H1 (cell line): ENCODE data around the gene RNPS1. TPM values are rescaled to one million over a fixed set of nuclear protein-coding genes. Genes with fewer than 3 reads are reported as not detected.

Source experiments
- CTCF ChIA-PET: fragments of 300-600 bp; sonication (Branson Sonifier 250); formaldehyde crosslinking; loops from one replicate; lab custom pipeline; 2021; ENCODE audit not compliant: partially characterized antibody; lab: Charles Lee
- POLR2A ChIA-PET: fragments of 300-600 bp; sonication (Branson Sonifier 250); formaldehyde crosslinking; loops from one replicate; lab custom pipeline; 2021; ENCODE audit warnings: inconsistent platforms; ENCODE audit not compliant: partially characterized antibody; lab: Charles Lee
- DNase-seq, 2 experiments: peaks; one replicate each; pipeline versions ENCODE4 v3.0.0 to v3.0.0-alpha.2; 2010 to 2022; ENCODE audit warnings: low spot score in 2 of 2, low read depth in 1 of 2, mixed read lengths in 1 of 2
- FAIRE-seq: peaks from 2 replicates; lab custom pipeline; 2011; peaks lifted over from hg19 to GRCh38; lab: Jason Lieb, UNC
- H2AFZ ChIP-seq: 2 replicates; pipeline ENCODE4 v1.8.1; 2012; ENCODE audit warnings: low read length, inconsistent platforms
- H2AK5ac ChIP-seq: 2 replicates; pipeline ENCODE4 v1.6.1; 2013; ENCODE audit warnings: low read depth, low read length
- H2BK120ac ChIP-seq: replicated peaks from 2 replicates; pipeline ENCODE3; 2013; ENCODE audit warnings: low read depth, low read length, inconsistent platforms
- H2BK12ac ChIP-seq: 2 replicates; pipeline ENCODE4 v1.6.1; 2013; ENCODE audit warnings: low read depth, low read length
- H2BK15ac ChIP-seq: 2 replicates; pipeline ENCODE4 v1.6.1; 2013; ENCODE audit warnings: low read length
- H2BK20ac ChIP-seq: 2 replicates; pipeline ENCODE4 v1.6.1; 2013; ENCODE audit warnings: low read length
- H2BK5ac ChIP-seq: 2 replicates; pipeline ENCODE4 v1.6.1; 2013; ENCODE audit warnings: low read depth, low read length
- H3K14ac ChIP-seq: 2 replicates; pipeline ENCODE4 v1.6.1; 2013; ENCODE audit warnings: inconsistent platforms; ENCODE audit not compliant: insufficient read length
- H3K18ac ChIP-seq: 2 replicates; pipeline ENCODE4 v1.6.1; 2013; ENCODE audit warnings: low read length; ENCODE audit errors: extremely low read depth
- H3K23ac ChIP-seq: 2 replicates; pipeline ENCODE4 v1.6.1; 2013; ENCODE audit warnings: inconsistent platforms; ENCODE audit not compliant: insufficient read length
- H3K23me2 ChIP-seq: 2 replicates; pipeline ENCODE4 v1.6.1; 2013; ENCODE audit warnings: low read depth, low read length
- H3K27ac ChIP-seq: 2 replicates; pipeline ENCODE4 v1.6.1; 2011; ENCODE audit warnings: low read depth, low read length, inconsistent platforms
- H3K27me3 ChIP-seq, 4 experiments: replicated peaks in 1 of 4; 1 replicate in 1 of 4; 2 replicates in 3 of 4; pipeline versions ENCODE4 v1.6.1 to v1.8.1; 2011 to 2013; ENCODE audit warnings: low read length in 3 of 4, mild to moderate bottlenecking in 3 of 4, inconsistent platforms in 2 of 4, mixed read lengths in 2 of 4, moderate library complexity in 1 of 4; ENCODE audit not compliant: control insufficient read depth in 3 of 4, insufficient read depth in 3 of 4; ENCODE audit errors: extremely low read depth in 1 of 4
- H3K36me3 ChIP-seq, 4 experiments: 2 replicates each; pipeline versions ENCODE4 v1.6.1 to v1.8.1; 2011 to 2013; ENCODE audit warnings: mild to moderate bottlenecking in 4 of 4, low read length in 3 of 4, moderate library complexity in 2 of 4, control low read depth in 1 of 4, inconsistent platforms in 1 of 4; ENCODE audit not compliant: insufficient read depth in 4 of 4, control insufficient read depth in 2 of 4
- H3K4ac ChIP-seq: replicated peaks from 2 replicates; pipeline ENCODE3; 2013; ENCODE audit warnings: low read length, low read depth, mixed read lengths, inconsistent platforms; ENCODE audit not compliant: insufficient read length
- H3K4me1 ChIP-seq, 4 experiments: replicated peaks in 1 of 4; 1 replicate in 1 of 4; 2 replicates in 3 of 4; pipeline versions ENCODE4 v1.6.1 to v1.8.1; 2011 to 2013; ENCODE audit warnings: low read length in 3 of 4, inconsistent platforms in 2 of 4, mixed read lengths in 1 of 4; ENCODE audit not compliant: insufficient read depth in 4 of 4, control insufficient read depth in 3 of 4
- H3K4me2 ChIP-seq, 2 experiments: 2 replicates each; pipeline versions ENCODE4 v1.6.1 to v1.8.1; 2011 to 2013; ENCODE audit warnings: low read depth in 2 of 2, low read length in 2 of 2, control low read depth in 1 of 2, inconsistent platforms in 1 of 2, mild to moderate bottlenecking in 1 of 2; ENCODE audit not compliant: insufficient read depth in 1 of 2
- H3K4me3 ChIP-seq, 4 experiments: fragments of 200-600, 300-600 bp in 1 of 4; sonication (generic), shearing (Covaris generic), sonication (Bioruptor Twin) in 1 of 4; 2 replicates each; pipeline versions ENCODE4 v1.5.1 to v1.8.1; 2011 to 2016; ENCODE audit warnings: low read length in 4 of 4, low read depth in 3 of 4, control low read depth in 2 of 4, inconsistent platforms in 2 of 4, mild to moderate bottlenecking in 2 of 4, mixed read lengths in 1 of 4, moderate library complexity in 1 of 4; ENCODE audit not compliant: insufficient read depth in 2 of 4; ENCODE audit errors: extremely low read depth in 1 of 4
- H3K56ac ChIP-seq: replicated peaks from 2 replicates; pipeline ENCODE3; 2013; ENCODE audit warnings: low read depth, mild to moderate bottlenecking, mixed read lengths, low read length, inconsistent platforms; ENCODE audit not compliant: insufficient read length
- H3K79me1 ChIP-seq: 2 replicates; pipeline ENCODE4 v1.6.1; 2013; ENCODE audit warnings: low read depth, low read length, control low read depth
- H3K79me2 ChIP-seq, 2 experiments: 2 replicates each; pipeline versions ENCODE4 v1.6.1 to v1.8.1; 2012 to 2013; ENCODE audit warnings: low read length in 2 of 2, mild to moderate bottlenecking in 2 of 2, inconsistent platforms in 1 of 2; ENCODE audit not compliant: insufficient read depth in 2 of 2, control insufficient read depth in 1 of 2
- H3K9ac ChIP-seq, 4 experiments: replicated peaks in 1 of 4; 1 replicate in 1 of 4; 2 replicates in 3 of 4; pipeline versions ENCODE4 v1.6.1 to v1.8.1; 2011 to 2013; ENCODE audit warnings: low read depth in 3 of 4, low read length in 3 of 4, control low read depth in 2 of 4, mild to moderate bottlenecking in 2 of 4, moderate library complexity in 2 of 4, inconsistent platforms in 1 of 4; ENCODE audit errors: extremely low read depth in 1 of 4
- H3K9me3 ChIP-seq, 2 experiments: 2 replicates each; pipeline versions ENCODE4 v1.6.1 to v1.8.1; 2012 to 2013; ENCODE audit warnings: mild to moderate bottlenecking in 2 of 2, moderate library complexity in 2 of 2, control low read depth in 1 of 2, inconsistent platforms in 1 of 2, low read depth in 1 of 2, low read length in 1 of 2, mixed read lengths in 1 of 2; ENCODE audit not compliant: insufficient read depth in 2 of 2
- H4K20me1 ChIP-seq, 2 experiments: replicated peaks in 1 of 2; 2 replicates each; pipeline versions ENCODE3 to v1.8.1; 2011 to 2013; ENCODE audit warnings: inconsistent platforms in 2 of 2, low read length in 2 of 2, mild to moderate bottlenecking in 1 of 2; ENCODE audit not compliant: insufficient read depth in 2 of 2, control insufficient read depth in 1 of 2
- H4K5ac ChIP-seq: 2 replicates; pipeline ENCODE4 v1.6.1; 2013; ENCODE audit warnings: low read length, low read depth, mixed read lengths, inconsistent platforms; ENCODE audit not compliant: insufficient read length
- H4K8ac ChIP-seq: 2 replicates; pipeline ENCODE4 v1.8.0; 2013; ENCODE audit warnings: mild to moderate bottlenecking, moderate library complexity, low read length, inconsistent platforms; ENCODE audit not compliant: insufficient read depth; ENCODE audit errors: extremely low read depth
- H4K91ac ChIP-seq: replicated peaks from 2 replicates; pipeline ENCODE3; 2013; ENCODE audit warnings: low read length, mixed read lengths, inconsistent platforms; ENCODE audit not compliant: insufficient read length
- CBX5 ChIP-seq: fragments of 300-800, 300-1000 bp; sonication (generic); IDR thresholded peaks from 2 replicates; pipeline ENCODE4 v1.7.1; 2016; ENCODE audit warnings: antibody characterized with exemption, low read length, low read depth
- CHD2 ChIP-seq: IDR thresholded peaks from 2 replicates; pipeline ENCODE4 v1.6.1; 2012; ENCODE audit warnings: low read length, improper control_type of control experiment
- KDM4A ChIP-seq: IDR thresholded peaks from one replicate; pipeline ENCODE4 v1.7.1; 2012; ENCODE audit warnings: low read depth, mild to moderate bottlenecking, moderate library complexity, low read length, inconsistent platforms; ENCODE audit not compliant: severe bottlenecking
- MAFK ChIP-seq: IDR thresholded peaks from 2 replicates; pipeline ENCODE4 v1.6.1; 2012; ENCODE audit warnings: low read depth, mild to moderate bottlenecking, improper control_type of control experiment, low read length
- MAX ChIP-seq: IDR thresholded peaks from 2 replicates; pipeline ENCODE4 v1.6.1; 2012; ENCODE audit warnings: inconsistent platforms
- WGBS, 2 experiments: shearing (Covaris generic) in 1 of 2; methylation state at CpG; one replicate each; pipeline versions ENCODE4 v1.1.6 to v1.1.7; 2013 to 2015; ENCODE audit warnings: low lambda C conversion rate in 2 of 2, mixed read lengths in 2 of 2, inconsistent platforms in 1 of 2, low coverage in 1 of 2, missing lambda C conversion rate in 1 of 2; ENCODE audit not compliant: insufficient replicate concordance in 2 of 2, insufficient coverage in 1 of 2, insufficient read length in 1 of 2; ENCODE audit errors: extremely low coverage in 1 of 2, missing lambda C conversion rate in 1 of 2; 5-methylcytosine and 5-hydroxymethylcytosine counted together
- polyA plus RNA-seq, 7 experiments: library from polyadenylated mRNA; depleted of rRNA in 3 of 7; stranded (reverse) in 5 of 7; unstranded in 2 of 7; fragments of >200 nt in 5 of 7; fragments of 200-250 nt in 2 of 7; gene quantifications; 1 replicate in 5 of 7; 2 replicates in 1 of 7; 4 replicates in 1 of 7; pipeline versions ENCODE4 v1.2.1 to v1.2.3, GENCODE V29; 2011 to 2013; ENCODE audit warnings: missing spikeins in 2 of 7, mixed read lengths in 2 of 7
- total RNA-seq: library from RNA; stranded (reverse); fragmentation: NEBNext Ultra II Directional; extraction: Animal tissue kit (Norgen Biotek cat#: 25700); gene quantifications from 2 replicates; pipeline ENCODE4 v1.2.1, GENCODE V29; 2021

The RNPS1 gene
- total and polyA plus RNA-seq, 2 of the 8 experiments (the other 6 are each of a cell fraction or from before 2014, with no cell fraction given), result 330 to 350 TPM

- H3K27ac ChIP-seq, result no peak overlapping the region
- TF ChIP-seq CBX5, result no peak
- TF ChIP-seq CHD2, result no peak
- TF ChIP-seq MAX, result no peak
- no peak for TF ChIP-seq MAFK
- TF ChIP-seq KDM4A, result peak; percentile 24
- TF ChIP-seq, all 59 proteins: peak for 1
- Histone ChIP-seq H2BK12ac (no peak overlapping the region), H3K9ac (no peak overlapping the region), H2BK5ac (no peak overlapping the region), H3K14ac (no peak overlapping the region), H4K8ac (peak overlapping the region; percentile 68; the same call in 1 of the 2 replicates), H3K4me2 (peak overlapping the region; percentile 78 to 82), H3K79me2 (no peaks in the 10 kb centered on the region), H3K56ac (no peak overlapping the region), H3K4ac (no peak overlapping the region), H3K4me3 (peak overlapping the region; percentile 19 to 63 (median 37); a peak in 7 of 8 replicates), H2BK120ac (no peak overlapping the region), H3K23ac (no peak overlapping the region), H2BK15ac (no peak overlapping the region), H3K9me3 (no peaks in the 10 kb centered on the region), H3K79me1 (no peaks in the 10 kb centered on the region), H3K4me1 (peaks cover 0 to 19% (median 10%) of the 10 kb centered on the region in 4 experiments; a peak in 5 of 7 replicates), H2AFZ (no peak overlapping the region), H2AK5ac (no peak overlapping the region), H4K20me1 (peaks cover 0 to 12% of the 10 kb centered on the region in 2 experiments), H4K91ac (no peak overlapping the region), H3K36me3 (peaks cover 2 to 33% (median 5%) of the 10 kb centered on the region in 4 experiments; a peak in 4 of 8 replicates), H3K27me3 (peaks cover 4 to 20% (median 16%) of the 10 kb centered on the region in 4 experiments; a peak in 6 of 7 replicates), H3K18ac (no peak overlapping the region), H4K5ac (no peak overlapping the region), H2BK20ac (no peak overlapping the region), H3K23me2 (peaks cover 16% of the 10 kb centered on the region; the same call in 1 of the 2 replicates)
- CTCF ChIA-PET, result interaction anchor here (1.5 kb wide), 1 partner anchor 11 kb away, joined by 5 read pairs; no protein-coding TSS in a partner anchor
- WGBS, 2 experiments, result 7% methylated on average over 20 of the region's 40 CpGs; no CpG with 5 or more reads in 1 of the 2 experiments
- FAIRE-seq (no peak), DNase-seq (peak in 1 of 2 experiments; percentile 64)
- POLR2A ChIA-PET, result interaction anchor here (0.5 to 8.6 kb wide), 20 partner anchors 8 to 267 kb away, joined by 3 to 181 read pairs (median 5); partner anchors contain the start of genes BRICD5, E4F1, ECI1 and PGP
Observed at GRCh38 chr16:2237102-2237482, 30.8 kb downstream of the RNPS1 start.
